Smooth muscle cell (in vitro differentiated cells): ENCODE measurements around the gene MDC1. TPM values are rescaled to one million over a fixed set of nuclear protein-coding genes. Genes with fewer than 3 reads are reported as not detected.

ENCODE experiments used
- DNase-seq: peaks from one replicate; lab custom pipeline; 2025; ENCODE audit not compliant: unreplicated experiment; lab: John Stamatoyannopoulos, UW
- H2AFZ ChIP-seq: fragments of 200-600 bp; sonication (generic); 2 replicates; pipeline ENCODE4 v1.6.0; 2016; ENCODE audit warnings: antibody characterized with exemption, low read depth, mild to moderate bottlenecking
- H3F3A ChIP-seq: fragments of 200-600 bp; sonication (generic); 2 replicates; pipeline ENCODE4 v1.6.0; 2017; ENCODE audit warnings: antibody characterized with exemption, low read depth
- H3K27ac ChIP-seq: fragments of 200-600 bp; sonication (generic); 2 replicates; pipeline ENCODE4 v1.5.1; 2016; ENCODE audit warnings: low read depth, mild to moderate bottlenecking
- H3K27me3 ChIP-seq: fragments of 200-600 bp; sonication (generic); 2 replicates; pipeline ENCODE4 v1.6.1; 2016; ENCODE audit warnings: low read depth, mild to moderate bottlenecking
- H3K36me3 ChIP-seq: fragments of 200-600 bp; sonication (generic); 2 replicates; pipeline ENCODE4 v1.5.1; 2016; ENCODE audit warnings: low read depth
- H3K4me1 ChIP-seq: fragments of 200-600 bp; sonication (generic); 2 replicates; pipeline ENCODE4 v1.5.1; 2016; ENCODE audit warnings: low read depth
- H3K4me2 ChIP-seq: fragments of 200-600 bp; sonication (generic); 2 replicates; pipeline ENCODE4 v1.6.0; 2016; ENCODE audit warnings: mild to moderate bottlenecking
- H3K4me3 ChIP-seq: fragments of 200-600 bp; sonication (generic); 2 replicates; pipeline ENCODE4 v1.5.1; 2016; ENCODE audit warnings: mild to moderate bottlenecking
- H3K79me2 ChIP-seq: fragments of 200-600 bp; sonication (generic); 2 replicates; pipeline ENCODE4 v1.6.0; 2016; ENCODE audit warnings: low read depth, mild to moderate bottlenecking
- H3K9ac ChIP-seq: fragments of 200-600 bp; sonication (generic); 2 replicates; pipeline ENCODE4 v1.6.0; 2016; ENCODE audit warnings: low read depth
- H3K9me3 ChIP-seq: fragments of 200-600 bp; sonication (generic); replicated peaks from 2 replicates; pipeline ENCODE4 v1.5.1; 2016; ENCODE audit warnings: low read depth
- H4K20me1 ChIP-seq: fragments of 200-600 bp; sonication (generic); 2 replicates; pipeline ENCODE4 v1.6.0; 2016; ENCODE audit warnings: low read depth
- WGBS: methylation state at CpG from one replicate; pipeline ENCODE4 v1.1.7; 2016; ENCODE audit warnings: low lambda C conversion rate; 5-methylcytosine and 5-hydroxymethylcytosine counted together
- polyA plus RNA-seq: library from polyadenylated mRNA; unstranded; fragments of >200 nt; fragmentation: Nextera tagmentation; extraction: Ambion mirVana; gene quantifications from 2 replicates; pipeline ENCODE4 v1.2.1, GENCODE V29; 2016
- total RNA-seq: library from RNA; depleted of rRNA; stranded (reverse); fragments of >200 nt; gene quantifications from 2 replicates; pipeline ENCODE4 v1.2.3, GENCODE V29; 2014
- TF ChIP-seq, protein P1 (sequence below): fragments of 200-600 bp; sonication (generic); IDR thresholded peaks from 2 replicates; pipeline ENCODE4 v1.5.1; 2017; ENCODE audit warnings: borderline replicate concordance, mild to moderate bottlenecking, antibody characterized with exemption; ENCODE audit not compliant: insufficient read depth, poor library complexity, severe bottlenecking

Gene MDC1
- total and polyA plus RNA-seq, 2 experiments from 2014 or later: 7.0 to 17.1 TPM

DNA sequence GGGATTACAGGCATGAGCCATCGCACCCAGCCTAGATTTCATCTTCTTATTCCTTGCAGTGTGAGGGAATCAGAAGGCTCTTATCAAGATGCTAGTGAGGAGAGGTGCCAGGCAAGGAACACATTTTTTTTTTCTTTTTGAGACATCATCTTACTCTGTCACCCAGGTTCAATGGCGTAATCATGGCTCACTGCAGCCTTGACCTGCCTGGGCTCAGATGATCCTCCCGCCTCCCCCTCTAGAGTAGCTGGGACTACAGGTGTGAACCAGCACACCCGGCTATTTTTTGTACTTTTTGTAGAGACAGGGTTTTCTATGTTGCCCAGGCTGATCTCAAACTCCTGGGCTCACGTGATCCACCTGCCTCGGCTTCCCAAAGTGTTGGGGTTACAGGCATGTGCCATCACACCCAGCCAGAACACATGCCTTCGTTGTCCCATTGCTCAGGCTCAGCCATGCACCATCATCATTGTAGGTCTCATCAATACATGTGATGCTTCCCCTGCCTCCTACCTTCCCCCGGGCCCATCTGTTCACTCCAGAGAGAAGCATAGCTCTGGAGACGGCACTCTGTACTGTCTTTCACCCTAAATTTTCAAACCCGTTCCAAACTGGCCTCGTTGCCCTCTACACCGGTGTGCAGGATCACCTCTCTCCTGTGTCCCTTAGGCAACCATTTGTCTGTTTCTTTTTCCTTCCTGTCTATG is 15.3 kb upstream of the MDC1 start:
- Histone ChIP-seq H2AFZ (no peak overlapping the region), H3K9me3 (no peaks in the 10 kb centered on the region), H3K9ac (no peak overlapping the region), H4K20me1 (peaks cover 53% of the 10 kb centered on the region), H3K79me2 (peaks cover 18% of the 10 kb centered on the region), H3K27ac (no peak overlapping the region), H3K4me1 (no peaks in the 10 kb centered on the region), H3F3A (peaks cover 47% of the 10 kb centered on the region), H3K27me3 (no peaks in the 10 kb centered on the region), H3K4me2 (no peak overlapping the region), H3K4me3 (no peak overlapping the region), H3K36me3 (peaks cover 13% of the 10 kb centered on the region)
- TF ChIP-seq, protein P1, sequence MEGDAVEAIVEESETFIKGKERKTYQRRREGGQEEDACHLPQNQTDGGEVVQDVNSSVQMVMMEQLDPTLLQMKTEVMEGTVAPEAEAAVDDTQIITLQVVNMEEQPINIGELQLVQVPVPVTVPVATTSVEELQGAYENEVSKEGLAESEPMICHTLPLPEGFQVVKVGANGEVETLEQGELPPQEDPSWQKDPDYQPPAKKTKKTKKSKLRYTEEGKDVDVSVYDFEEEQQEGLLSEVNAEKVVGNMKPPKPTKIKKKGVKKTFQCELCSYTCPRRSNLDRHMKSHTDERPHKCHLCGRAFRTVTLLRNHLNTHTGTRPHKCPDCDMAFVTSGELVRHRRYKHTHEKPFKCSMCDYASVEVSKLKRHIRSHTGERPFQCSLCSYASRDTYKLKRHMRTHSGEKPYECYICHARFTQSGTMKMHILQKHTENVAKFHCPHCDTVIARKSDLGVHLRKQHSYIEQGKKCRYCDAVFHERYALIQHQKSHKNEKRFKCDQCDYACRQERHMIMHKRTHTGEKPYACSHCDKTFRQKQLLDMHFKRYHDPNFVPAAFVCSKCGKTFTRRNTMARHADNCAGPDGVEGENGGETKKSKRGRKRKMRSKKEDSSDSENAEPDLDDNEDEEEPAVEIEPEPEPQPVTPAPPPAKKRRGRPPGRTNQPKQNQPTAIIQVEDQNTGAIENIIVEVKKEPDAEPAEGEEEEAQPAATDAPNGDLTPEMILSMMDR: no peak
- WGBS: 98% methylated on average over 12 of the region's 12 CpGs
- DNase-seq: no peak

DNA sequence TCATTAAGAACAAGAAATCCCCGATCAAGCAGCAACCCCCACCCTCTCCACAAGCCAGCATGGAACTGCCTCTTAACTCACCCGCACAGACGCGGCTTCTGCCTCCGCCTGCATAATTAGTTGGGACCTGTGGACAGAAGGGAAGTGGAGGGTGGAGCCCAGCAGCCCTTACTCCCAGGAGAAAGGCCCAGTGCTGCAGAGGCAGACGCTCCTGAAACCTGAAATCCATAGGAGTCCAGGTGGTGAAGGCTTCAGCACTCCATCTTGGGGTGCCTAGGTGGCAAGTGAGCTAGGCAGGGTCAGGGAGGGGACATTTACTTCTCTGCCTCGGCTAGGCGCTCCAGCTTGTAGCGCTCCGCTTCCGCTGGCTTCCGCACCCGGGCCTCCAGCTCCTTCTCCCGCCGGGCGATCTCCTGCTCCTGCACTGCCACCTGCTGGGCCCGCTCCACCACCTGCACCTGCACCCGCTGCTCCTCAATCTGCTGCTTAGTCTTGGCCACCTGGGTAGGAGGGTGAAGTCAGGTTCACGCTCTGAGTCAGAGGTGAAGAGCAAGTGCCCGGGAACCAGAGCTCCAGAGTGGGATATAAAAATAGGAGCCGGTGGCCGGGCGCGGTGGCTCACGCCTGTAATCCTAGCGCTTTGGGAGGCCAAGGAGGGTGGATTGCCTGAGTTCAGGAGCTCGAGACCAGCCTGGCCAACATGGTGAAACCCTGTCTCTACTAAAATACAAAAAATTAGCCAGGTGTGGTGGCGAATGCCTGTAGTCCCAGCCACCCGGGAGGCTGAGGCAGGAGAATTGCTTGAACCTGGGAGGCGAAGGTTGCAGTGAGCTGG is 13.7 kb upstream of the MDC1 start:
- no peak for DNase-seq
- WGBS: 80% methylated on average over 30 of the region's 30 CpGs
- H3K9me3 ChIP-seq: no peaks in the 10 kb centered on the region
- no peak overlapping the region for H2AFZ ChIP-seq
- H4K20me1 ChIP-seq: peaks cover 53% of the 10 kb centered on the region
- no peaks in the 10 kb centered on the region for H3K27me3 ChIP-seq
- peaks cover 12% of the 10 kb centered on the region for H3K79me2 ChIP-seq
- H3K9ac ChIP-seq: no peak overlapping the region
- H3K4me2 ChIP-seq: no peak overlapping the region
- TF ChIP-seq, protein P1: peak; percentile 41
- H3K36me3 ChIP-seq: peaks cover 10% of the 10 kb centered on the region
- H3K4me3 ChIP-seq: no peak overlapping the region
- H3K27ac ChIP-seq: no peak overlapping the region
- H3K4me1 ChIP-seq: no peaks in the 10 kb centered on the region
- H3F3A ChIP-seq: peaks cover 60% of the 10 kb centered on the region

DNA sequence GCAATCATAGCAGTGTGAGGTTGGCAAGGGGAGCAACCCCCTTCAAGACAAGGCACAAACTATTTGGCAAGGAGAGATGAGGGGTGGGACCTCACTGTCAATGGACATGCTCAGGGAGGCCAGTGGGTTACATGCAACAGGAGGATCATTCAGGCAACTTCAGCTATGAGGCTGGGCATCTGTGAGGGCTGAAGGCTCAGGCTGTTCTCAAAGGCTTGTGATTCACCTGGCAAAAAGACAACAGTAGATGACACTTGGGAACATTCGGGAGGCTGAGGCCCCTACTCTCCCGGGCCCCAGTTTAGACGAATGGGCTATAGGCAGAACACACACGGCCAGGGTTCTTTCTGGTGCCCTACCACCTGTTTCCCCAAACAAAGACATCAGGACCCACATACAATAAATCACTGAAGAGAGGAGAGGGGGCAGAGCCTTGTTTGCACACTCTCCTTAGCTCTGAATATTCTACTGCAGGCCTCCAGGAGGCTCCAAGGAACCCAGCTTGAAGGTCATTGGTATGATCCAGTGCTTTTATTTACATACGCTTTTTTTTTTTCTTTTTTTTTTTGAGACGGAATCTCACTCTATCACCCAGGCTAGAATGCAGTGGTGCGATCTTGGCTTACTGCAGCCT is 11.0 kb upstream of the MDC1 start:
- Histone ChIP-seq H3K36me3 (no peaks in the 10 kb centered on the region), H3K4me3 (no peak overlapping the region), H3K4me2 (no peak overlapping the region), H3K27ac (peak overlapping the region; percentile 59), H3K9ac (no peak overlapping the region), H3F3A (peaks cover 71% of the 10 kb centered on the region), H4K20me1 (peaks cover 70% of the 10 kb centered on the region), H3K4me1 (peaks cover 14% of the 10 kb centered on the region), H3K27me3 (no peaks in the 10 kb centered on the region), H3K9me3 (no peaks in the 10 kb centered on the region), H3K79me2 (peaks cover 22% of the 10 kb centered on the region), H2AFZ (no peak overlapping the region)
- WGBS: 80% methylated on average over 7 of the region's 7 CpGs
- no peak for DNase-seq
- TF ChIP-seq, protein P1: peak; percentile 15
